Keratinocyte (primary cell): Measurements from ENCODE around the gene GPR158. TPM values are rescaled to one million over a fixed set of nuclear protein-coding genes. Genes with fewer than 3 reads are reported as not detected.
A peak's percentile ranks its signal among the peaks of the same experiment; 100 is the strongest.

Experiments
- DNase-seq: peaks from one replicate; pipeline ENCODE4 v3.0.0-alpha.2; 2011; ENCODE audit warnings: low read depth, missing footprints, low spot score
- FAIRE-seq: peaks from 2 replicates; lab custom pipeline; 2011; peaks lifted over from hg19 to GRCh38; lab: Jason Lieb, UNC
- H2AFZ ChIP-seq: 2 replicates; pipeline ENCODE4 v1.6.0; 2012; ENCODE audit warnings: low read length, control low read depth, inconsistent platforms; ENCODE audit not compliant: control insufficient read depth
- H3K27ac ChIP-seq: 2 replicates; pipeline ENCODE4 v1.5.1; 2011; ENCODE audit warnings: low read length; ENCODE audit not compliant: control insufficient read depth, insufficient read depth
- H3K27me3 ChIP-seq: 3 replicates; pipeline ENCODE4 v1.6.0; 2011; ENCODE audit warnings: low read length; ENCODE audit not compliant: control insufficient read depth, insufficient read depth; ENCODE audit errors: extremely low read depth
- H3K36me3 ChIP-seq, 2 experiments: 2 replicates in 1 of 2; 3 replicates in 1 of 2; pipeline ENCODE4 v1.5.1; 2011; ENCODE audit warnings: low read length in 2 of 2, mild to moderate bottlenecking in 1 of 2; ENCODE audit not compliant: control insufficient read depth in 2 of 2, insufficient read depth in 2 of 2; ENCODE audit errors: extremely low read depth in 1 of 2
- H3K4me1 ChIP-seq: 3 replicates; pipeline ENCODE4 v1.5.1; 2011; ENCODE audit warnings: low read length; ENCODE audit not compliant: control insufficient read depth, insufficient read depth; ENCODE audit errors: extremely low read depth
- H3K4me2 ChIP-seq: 3 replicates; pipeline ENCODE4 v1.6.0; 2011; ENCODE audit warnings: low read depth, low read length; ENCODE audit not compliant: control insufficient read depth, insufficient read depth; ENCODE audit errors: extremely low read depth
- H3K4me3 ChIP-seq, 3 experiments: fragments of 200-600 bp in 1 of 3; sonication (generic) in 1 of 3; 2 replicates in 2 of 3; 3 replicates in 1 of 3; pipeline ENCODE4 v1.5.1; 2011 to 2016; ENCODE audit warnings: low read length in 3 of 3, mild to moderate bottlenecking in 3 of 3, control low read depth in 2 of 3, inconsistent platforms in 1 of 3, low read depth in 1 of 3, mixed read lengths in 1 of 3, mixed run types in 1 of 3, moderate library complexity in 1 of 3; ENCODE audit not compliant: control insufficient read depth in 2 of 3, insufficient read depth in 2 of 3; ENCODE audit errors: extremely low read depth in 1 of 3
- H3K79me2 ChIP-seq: 2 replicates; pipeline ENCODE4 v1.6.0; 2012; ENCODE audit warnings: low read length; ENCODE audit not compliant: control insufficient read depth, insufficient read depth
- H3K9ac ChIP-seq: 3 replicates; pipeline ENCODE4 v1.6.0; 2011; ENCODE audit warnings: low read length; ENCODE audit not compliant: control insufficient read depth, insufficient read depth; ENCODE audit errors: extremely low read depth
- H3K9me1 ChIP-seq: 3 replicates; pipeline ENCODE4 v1.6.0; 2011; ENCODE audit warnings: low read length; ENCODE audit not compliant: control insufficient read depth, insufficient read depth; ENCODE audit errors: extremely low read depth
- H3K9me3 ChIP-seq: 2 replicates; pipeline ENCODE4 v1.5.1; 2012; ENCODE audit warnings: low read depth, low read length; ENCODE audit not compliant: control insufficient read depth
- H4K20me1 ChIP-seq: 3 replicates; pipeline ENCODE4 v1.6.0; 2011; ENCODE audit warnings: low read length; ENCODE audit not compliant: control insufficient read depth, insufficient read depth; ENCODE audit errors: extremely low read depth
- EZH2 ChIP-seq: IDR thresholded peaks from one replicate; pipeline ENCODE4 v1.6.1; 2012; ENCODE audit warnings: inconsistent platforms, mild to moderate bottlenecking, low read length, moderate library complexity
- dilution Hi-C: fragments of 300-500 bp; cut with MboI; formaldehyde crosslinking; loops from one replicate; pipeline ENCODE4 v1.7.0; 2020; ENCODE audit warnings: low sequenced_read_pairs; ENCODE audit not compliant: extremely low pct_ligation_motif_present
- polyA minus RNA-seq, 3 experiments: library from RNA; depleted of rRNA, polyadenylated mRNA; stranded (reverse); fragments of >200 nt; gene quantifications; 1 replicate in 1 of 3; 2 replicates in 1 of 3; 3 replicates in 1 of 3; pipeline ENCODE4 v1.2.3, GENCODE V29; 2011
- polyA plus RNA-seq, 5 experiments: library from polyadenylated mRNA; depleted of rRNA in 3 of 5; stranded (reverse) in 3 of 5; stranded (forward) in 1 of 5; unstranded in 1 of 5; fragments of >200 nt; gene quantifications; 1 replicate in 1 of 5; 2 replicates in 3 of 5; 3 replicates in 1 of 5; pipeline versions ENCODE4 v1.2.1 to v1.2.3, GENCODE V29; 2011 to 2012; ENCODE audit warnings: missing spikeins in 2 of 5, low read depth in 1 of 5, low replicate concordance in 1 of 5
- TF ChIP-seq, protein P1 (sequence below), 3 experiments: IDR thresholded peaks in 1 of 3; conservative IDR thresholded peaks in 1 of 3; optimal IDR thresholded peaks in 1 of 3; 2 replicates in 2 of 3; 3 replicates in 1 of 3; pipeline versions ENCODE3 to v1.5.1; 2011; ENCODE audit warnings: low read length in 3 of 3, mild to moderate bottlenecking in 3 of 3, moderate library complexity in 2 of 3, control low read depth in 1 of 3, inconsistent platforms in 1 of 3; ENCODE audit not compliant: insufficient read depth in 2 of 3; ENCODE audit errors: extremely low read depth in 1 of 3

The GPR158 gene
- not detected in 3 replicates for polyA plus RNA-seq
- polyA plus RNA-seq (2011; ENCODE audit: low read depth) = not detected
- not detected in 2 replicates for polyA plus RNA-seq (2011; cell fraction: cytosol; rRNA removed)
- not detected in 2 replicates for polyA plus RNA-seq (2011; cell fraction: nucleus; rRNA removed)
- not detected in 2 replicates for polyA plus RNA-seq (2012; ENCODE audit: low replicate concordance)
- not detected in 3 replicates for polyA minus RNA-seq
- polyA minus RNA-seq (2011; cell fraction: cytosol; rRNA and poly(A)+ RNA removed) = not detected
- polyA minus RNA-seq (2011; cell fraction: nucleus; rRNA and poly(A)+ RNA removed) = not detected in 2 replicates

DNA sequence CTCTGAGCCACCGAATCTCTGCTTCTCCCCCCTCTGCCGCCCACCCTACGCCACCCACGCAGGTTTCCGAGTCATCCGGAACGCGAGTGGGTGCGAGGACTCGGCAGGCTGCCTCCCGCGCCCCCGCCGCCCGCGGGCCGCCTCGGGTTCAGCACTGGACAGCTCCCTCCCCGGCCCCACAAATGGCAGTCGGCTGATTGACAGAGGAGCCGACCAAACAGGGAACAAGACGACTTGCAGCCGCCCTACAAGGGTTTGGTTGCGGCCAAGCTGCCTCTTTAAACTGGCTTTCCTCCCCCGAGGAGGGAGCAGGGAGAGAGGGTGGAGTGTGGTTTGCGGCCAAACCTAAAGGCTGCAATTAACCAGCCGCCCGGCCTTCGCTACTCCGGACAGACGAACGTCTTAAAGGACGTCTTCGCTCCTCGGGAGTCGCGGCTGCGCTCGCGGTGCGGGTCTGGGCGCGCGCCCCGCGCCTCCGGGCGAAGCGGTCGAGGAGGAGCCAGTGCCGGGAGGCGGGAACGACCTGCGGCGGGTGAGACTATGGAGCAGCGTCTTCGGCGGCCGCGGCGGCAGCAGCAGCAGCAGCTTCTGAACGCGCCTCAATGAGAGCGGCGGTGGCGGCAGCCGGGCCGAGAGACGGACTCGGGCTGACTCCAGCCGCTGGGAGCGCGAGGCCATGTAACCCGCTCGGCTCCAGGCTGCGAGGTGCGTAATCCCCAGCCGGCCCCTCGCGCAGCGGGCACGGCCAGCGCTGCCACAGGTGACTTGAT, at the start of gene GPR158:
TSS of gene GPR158 (plus strand) at position 541 of the 770 bp plus-strand sequence. CDS start 420 bp downstream, outside the sequence.
- peak; percentile 35 for DNase-seq
- H2AFZ ChIP-seq = peak within 1 kb of the TSS; percentile 70
- H3K9me1 ChIP-seq = no peaks in the 10 kb centered on the region
- no peak for FAIRE-seq
- H4K20me1 ChIP-seq = no peaks in the 10 kb centered on the region
- TF ChIP-seq, protein P1, sequence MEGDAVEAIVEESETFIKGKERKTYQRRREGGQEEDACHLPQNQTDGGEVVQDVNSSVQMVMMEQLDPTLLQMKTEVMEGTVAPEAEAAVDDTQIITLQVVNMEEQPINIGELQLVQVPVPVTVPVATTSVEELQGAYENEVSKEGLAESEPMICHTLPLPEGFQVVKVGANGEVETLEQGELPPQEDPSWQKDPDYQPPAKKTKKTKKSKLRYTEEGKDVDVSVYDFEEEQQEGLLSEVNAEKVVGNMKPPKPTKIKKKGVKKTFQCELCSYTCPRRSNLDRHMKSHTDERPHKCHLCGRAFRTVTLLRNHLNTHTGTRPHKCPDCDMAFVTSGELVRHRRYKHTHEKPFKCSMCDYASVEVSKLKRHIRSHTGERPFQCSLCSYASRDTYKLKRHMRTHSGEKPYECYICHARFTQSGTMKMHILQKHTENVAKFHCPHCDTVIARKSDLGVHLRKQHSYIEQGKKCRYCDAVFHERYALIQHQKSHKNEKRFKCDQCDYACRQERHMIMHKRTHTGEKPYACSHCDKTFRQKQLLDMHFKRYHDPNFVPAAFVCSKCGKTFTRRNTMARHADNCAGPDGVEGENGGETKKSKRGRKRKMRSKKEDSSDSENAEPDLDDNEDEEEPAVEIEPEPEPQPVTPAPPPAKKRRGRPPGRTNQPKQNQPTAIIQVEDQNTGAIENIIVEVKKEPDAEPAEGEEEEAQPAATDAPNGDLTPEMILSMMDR (optimal IDR thresholded peaks at IDR 0.05 in 1 of 3, IDR thresholded peaks at IDR 0.05 in 1 of 3, conservative IDR thresholded peaks at IDR 0.05 in 1 of 3; ENCODE audit: extremely low read depth in 1 of 3, insufficient read depth in 2 of 3, low read length in 3 of 3) = no peak
- peak; percentile 52 for TF ChIP-seq EZH2
- no peaks in the 10 kb centered on the region for H3K4me1 ChIP-seq
- H3K4me2 ChIP-seq = peak within 1 kb of the TSS; percentile 85
- no peaks in the 10 kb centered on the region for H3K9me3 ChIP-seq
- H3K9ac ChIP-seq = no peak within 1 kb of the TSS
- H3K36me3 ChIP-seq = no peaks in the 10 kb centered on the region
- H3K4me3 ChIP-seq = peak within 1 kb of the TSS; percentile 50 to 69 (median 64)
- peaks cover 45% of the 10 kb centered on the region for H3K27me3 ChIP-seq
- dilution Hi-C loops = no loop called here
- H3K79me2 ChIP-seq = no peaks in the 10 kb centered on the region
- H3K27ac ChIP-seq = no peak within 1 kb of the TSS

DNA sequence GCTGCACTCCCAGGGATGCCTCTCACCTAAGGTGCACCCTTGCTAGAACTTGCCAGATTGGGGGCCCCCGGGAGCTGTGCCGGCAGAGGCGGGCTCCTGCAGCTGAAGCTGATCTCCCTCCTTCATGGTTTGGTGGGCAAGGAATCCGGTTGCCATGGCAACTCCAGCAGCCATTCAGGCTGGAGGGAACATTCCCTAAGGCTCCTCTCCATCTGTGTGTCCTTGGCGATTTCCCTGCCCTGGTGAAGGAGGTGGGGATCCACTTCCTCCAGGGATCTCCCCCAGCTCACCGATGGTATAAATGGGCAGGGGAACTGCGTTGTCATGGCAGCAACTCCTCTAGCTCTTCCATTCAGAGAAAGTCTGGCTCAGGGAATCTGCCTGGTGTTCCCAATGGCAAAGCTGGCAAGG, 49.6 kb upstream of the GPR158 start:
- H3K36me3 ChIP-seq = no peaks in the 10 kb centered on the region
- no peak overlapping the region for H2AFZ ChIP-seq
- H3K9me1 ChIP-seq = no peaks in the 10 kb centered on the region
- no peak for FAIRE-seq
- H3K9ac ChIP-seq = no peak overlapping the region
- no peaks in the 10 kb centered on the region for H3K79me2 ChIP-seq
- no peak overlapping the region for H3K27ac ChIP-seq
- TF ChIP-seq, protein P1 (optimal IDR thresholded peaks at IDR 0.05 in 1 of 3, IDR thresholded peaks at IDR 0.05 in 1 of 3, conservative IDR thresholded peaks at IDR 0.05 in 1 of 3; ENCODE audit: extremely low read depth in 1 of 3, insufficient read depth in 2 of 3, low read length in 3 of 3) = no peak
- no peak for TF ChIP-seq EZH2
- H3K4me2 ChIP-seq = no peak overlapping the region
- H3K4me3 ChIP-seq = no peak overlapping the region
- H3K9me3 ChIP-seq = no peaks in the 10 kb centered on the region
- dilution Hi-C loops = no loop called here
- H3K4me1 ChIP-seq = no peaks in the 10 kb centered on the region
- no peak for DNase-seq
- H4K20me1 ChIP-seq = no peaks in the 10 kb centered on the region
- H3K27me3 ChIP-seq = no peaks in the 10 kb centered on the region
